Neural cell (in vitro differentiated cells): Measurements from ENCODE around the gene SNRPD2. TPM values are rescaled to one million over a fixed set of nuclear protein-coding genes. Genes with fewer than 3 reads are reported as not detected.
A peak's percentile ranks its signal among the peaks of the same experiment; 100 is the strongest.

Experiments
- H2AFZ ChIP-seq: fragments of 200-600, 300-800 bp; sonication (generic), shearing (Covaris generic); 2 replicates; pipeline ENCODE4 v1.6.0; 2014; ENCODE audit warnings: low read depth, mild to moderate bottlenecking, antibody characterized with exemption, low read length, moderate library complexity
- H3F3A ChIP-seq: fragments of 200-600 bp; shearing (Covaris generic); 2 replicates; pipeline ENCODE4 v1.6.1; 2016; ENCODE audit warnings: mild to moderate bottlenecking, moderate library complexity, mixed read lengths, antibody characterized with exemption, low read length; ENCODE audit not compliant: insufficient read depth, poor library complexity, severe bottlenecking
- H3K27ac ChIP-seq: fragments of 200-600, 300-800 bp; sonication (generic), shearing (Covaris generic); 2 replicates; pipeline ENCODE4 v1.5.1; 2014; ENCODE audit warnings: mild to moderate bottlenecking, low read length, moderate library complexity
- H3K27me3 ChIP-seq: fragments of 300-800, 200-600 bp; sonication (generic), shearing (Covaris generic); 2 replicates; pipeline ENCODE4 v1.6.0; 2014; ENCODE audit warnings: mild to moderate bottlenecking, low read depth, low read length, moderate library complexity; ENCODE audit not compliant: insufficient read depth
- H3K36me3 ChIP-seq: fragments of 300-800, 200-600 bp; sonication (generic), shearing (Covaris generic); 2 replicates; pipeline ENCODE4 v1.5.1; 2014; ENCODE audit warnings: mild to moderate bottlenecking, antibody characterized with exemption, low read length, moderate library complexity; ENCODE audit not compliant: insufficient read depth
- H3K4me2 ChIP-seq: fragments of 300-800, 200-600 bp; sonication (generic), shearing (Covaris generic); 2 replicates; pipeline ENCODE4 v1.6.0; 2014; ENCODE audit warnings: mild to moderate bottlenecking, low read length
- H3K4me3 ChIP-seq: fragments of 300-800, 200-600 bp; sonication (generic), shearing (Covaris generic); 2 replicates; pipeline ENCODE4 v1.5.1; 2014; ENCODE audit warnings: mild to moderate bottlenecking, low read length, moderate library complexity
- H3K79me2 ChIP-seq: fragments of 200-600 bp; shearing (Covaris generic); replicated peaks from 2 replicates; pipeline ENCODE4 v1.6.0; 2014; ENCODE audit warnings: mild to moderate bottlenecking, low read length, moderate library complexity; ENCODE audit not compliant: insufficient read depth
- H3K9ac ChIP-seq: fragments of 300-800, 200-600 bp; sonication (generic), shearing (Covaris generic); 2 replicates; pipeline ENCODE4 v1.6.1; 2016; ENCODE audit warnings: mild to moderate bottlenecking, low read length, mixed read lengths
- H3K9me2 ChIP-seq: fragments of 200-600 bp; shearing (Covaris generic); 2 replicates; pipeline ENCODE4 v1.6.1; 2016; ENCODE audit warnings: mild to moderate bottlenecking, low read length, mixed read lengths; ENCODE audit not compliant: insufficient read depth
- H3K9me3 ChIP-seq: fragments of 200-600, 300-800 bp; sonication (generic), shearing (Covaris generic); 2 replicates; pipeline ENCODE4 v1.6.1; 2016; ENCODE audit warnings: mild to moderate bottlenecking, mixed run types, low read length, moderate library complexity, mixed read lengths
- H4K20me1 ChIP-seq: fragments of 200-600 bp; shearing (Covaris generic); 2 replicates; pipeline ENCODE4 v1.6.1; 2016; ENCODE audit warnings: mild to moderate bottlenecking, mixed run types; ENCODE audit not compliant: insufficient read depth
- EP300 ChIP-seq: fragments of 450-650 bp; conservative IDR thresholded peaks from 2 replicates; pipeline ENCODE4 v1.6.1; 2014; ENCODE audit warnings: antibody characterized with exemption, mild to moderate bottlenecking, moderate library complexity; ENCODE audit not compliant: poor library complexity, severe bottlenecking
- EZH2 ChIP-seq: fragments of 200-600, 300-800 bp; shearing (Covaris generic), sonication (generic); IDR thresholded peaks from 2 replicates; pipeline ENCODE4 v1.6.1; 2014; ENCODE audit warnings: antibody characterized with exemption, low read length, borderline replicate concordance, mild to moderate bottlenecking; ENCODE audit not compliant: insufficient read depth, poor library complexity, severe bottlenecking
- MXI1 ChIP-seq: fragments of 450-650 bp; conservative IDR thresholded peaks from 2 replicates; pipeline ENCODE4 v1.6.1; 2014; ENCODE audit warnings: antibody characterized with exemption, mild to moderate bottlenecking; ENCODE audit not compliant: poor library complexity, severe bottlenecking
- POLR2AphosphoS5 ChIP-seq: IDR thresholded peaks from 2 replicates; pipeline ENCODE4 v1.6.1; 2012
- RAD21 ChIP-seq: fragments of 450-650 bp; conservative IDR thresholded peaks from 2 replicates; pipeline ENCODE4 v1.6.1; 2014; ENCODE audit warnings: antibody characterized with exemption, mild to moderate bottlenecking, moderate library complexity
- SMC3 ChIP-seq: fragments of 450-650 bp; conservative IDR thresholded peaks from 2 replicates; pipeline ENCODE4 v1.6.1; 2014; ENCODE audit warnings: antibody characterized with exemption, mild to moderate bottlenecking, moderate library complexity; ENCODE audit not compliant: poor library complexity
- TAF1 ChIP-seq: IDR thresholded peaks from 2 replicates; pipeline ENCODE4 v1.6.1; 2012; ENCODE audit warnings: low read depth
- polyA plus RNA-seq: library from polyadenylated mRNA; depleted of rRNA; stranded (reverse); fragments of >200 nt; gene quantifications from 2 replicates; pipeline ENCODE4 v1.2.3, GENCODE V29; 2014
- TF ChIP-seq, protein P1 (sequence below): IDR thresholded peaks from 2 replicates; pipeline ENCODE4 v1.6.1; 2012; ENCODE audit warnings: borderline replicate concordance
- TF ChIP-seq, protein P2 (sequence below): fragments of 450-650 bp; IDR thresholded peaks from 2 replicates; pipeline ENCODE4 v1.5.1; 2014; ENCODE audit warnings: antibody characterized with exemption, mild to moderate bottlenecking, moderate library complexity; ENCODE audit not compliant: poor library complexity, severe bottlenecking

The SNRPD2 gene
- polyA plus RNA-seq, 1 donor from 2014 or later = 372 TPM

DNA sequence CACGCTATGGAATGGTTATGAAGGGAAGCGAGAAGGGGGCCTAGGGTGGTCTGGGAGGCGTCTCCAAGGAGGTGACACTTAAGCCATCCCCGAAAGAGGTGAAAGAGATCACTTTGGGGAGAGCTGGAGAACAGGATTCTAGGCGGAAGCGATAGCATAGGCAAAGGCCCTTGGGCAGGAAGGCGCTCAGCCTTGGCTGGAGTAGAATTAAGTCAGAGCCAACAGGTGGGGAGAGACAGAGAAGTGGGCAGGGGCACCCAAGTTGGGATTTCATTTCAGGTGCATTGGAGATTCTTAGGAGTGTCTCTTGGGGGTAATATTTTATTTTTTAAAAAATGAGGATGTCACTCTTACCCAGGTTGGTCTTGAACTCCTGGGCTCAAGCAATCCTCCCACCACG lies 9.6 kb downstream of the SNRPD2 start:
- no peaks in the 10 kb centered on the region for H3F3A ChIP-seq
- no peaks in the 10 kb centered on the region for H3K9me3 ChIP-seq
- no peak overlapping the region for H2AFZ ChIP-seq
- H3K9me2 ChIP-seq = no peaks in the 10 kb centered on the region
- no peaks in the 10 kb centered on the region for H3K79me2 ChIP-seq
- peaks cover 19% of the 10 kb centered on the region for H3K27me3 ChIP-seq
- no peak overlapping the region for H3K4me2 ChIP-seq
- no peak overlapping the region for H3K27ac ChIP-seq
- no peaks in the 10 kb centered on the region for H4K20me1 ChIP-seq
- H3K9ac ChIP-seq = no peak overlapping the region
- no peaks in the 10 kb centered on the region for H3K36me3 ChIP-seq
- H3K4me3 ChIP-seq = no peak overlapping the region
- no peak for TF ChIP-seq POLR2AphosphoS5
- TF ChIP-seq, protein P1, sequence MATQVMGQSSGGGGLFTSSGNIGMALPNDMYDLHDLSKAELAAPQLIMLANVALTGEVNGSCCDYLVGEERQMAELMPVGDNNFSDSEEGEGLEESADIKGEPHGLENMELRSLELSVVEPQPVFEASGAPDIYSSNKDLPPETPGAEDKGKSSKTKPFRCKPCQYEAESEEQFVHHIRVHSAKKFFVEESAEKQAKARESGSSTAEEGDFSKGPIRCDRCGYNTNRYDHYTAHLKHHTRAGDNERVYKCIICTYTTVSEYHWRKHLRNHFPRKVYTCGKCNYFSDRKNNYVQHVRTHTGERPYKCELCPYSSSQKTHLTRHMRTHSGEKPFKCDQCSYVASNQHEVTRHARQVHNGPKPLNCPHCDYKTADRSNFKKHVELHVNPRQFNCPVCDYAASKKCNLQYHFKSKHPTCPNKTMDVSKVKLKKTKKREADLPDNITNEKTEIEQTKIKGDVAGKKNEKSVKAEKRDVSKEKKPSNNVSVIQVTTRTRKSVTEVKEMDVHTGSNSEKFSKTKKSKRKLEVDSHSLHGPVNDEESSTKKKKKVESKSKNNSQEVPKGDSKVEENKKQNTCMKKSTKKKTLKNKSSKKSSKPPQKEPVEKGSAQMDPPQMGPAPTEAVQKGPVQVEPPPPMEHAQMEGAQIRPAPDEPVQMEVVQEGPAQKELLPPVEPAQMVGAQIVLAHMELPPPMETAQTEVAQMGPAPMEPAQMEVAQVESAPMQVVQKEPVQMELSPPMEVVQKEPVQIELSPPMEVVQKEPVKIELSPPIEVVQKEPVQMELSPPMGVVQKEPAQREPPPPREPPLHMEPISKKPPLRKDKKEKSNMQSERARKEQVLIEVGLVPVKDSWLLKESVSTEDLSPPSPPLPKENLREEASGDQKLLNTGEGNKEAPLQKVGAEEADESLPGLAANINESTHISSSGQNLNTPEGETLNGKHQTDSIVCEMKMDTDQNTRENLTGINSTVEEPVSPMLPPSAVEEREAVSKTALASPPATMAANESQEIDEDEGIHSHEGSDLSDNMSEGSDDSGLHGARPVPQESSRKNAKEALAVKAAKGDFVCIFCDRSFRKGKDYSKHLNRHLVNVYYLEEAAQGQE = no peak
- no peak for TF ChIP-seq SMC3
- no peak for TF ChIP-seq MXI1
- no peak for TF ChIP-seq EP300
- TF ChIP-seq, protein P2, sequence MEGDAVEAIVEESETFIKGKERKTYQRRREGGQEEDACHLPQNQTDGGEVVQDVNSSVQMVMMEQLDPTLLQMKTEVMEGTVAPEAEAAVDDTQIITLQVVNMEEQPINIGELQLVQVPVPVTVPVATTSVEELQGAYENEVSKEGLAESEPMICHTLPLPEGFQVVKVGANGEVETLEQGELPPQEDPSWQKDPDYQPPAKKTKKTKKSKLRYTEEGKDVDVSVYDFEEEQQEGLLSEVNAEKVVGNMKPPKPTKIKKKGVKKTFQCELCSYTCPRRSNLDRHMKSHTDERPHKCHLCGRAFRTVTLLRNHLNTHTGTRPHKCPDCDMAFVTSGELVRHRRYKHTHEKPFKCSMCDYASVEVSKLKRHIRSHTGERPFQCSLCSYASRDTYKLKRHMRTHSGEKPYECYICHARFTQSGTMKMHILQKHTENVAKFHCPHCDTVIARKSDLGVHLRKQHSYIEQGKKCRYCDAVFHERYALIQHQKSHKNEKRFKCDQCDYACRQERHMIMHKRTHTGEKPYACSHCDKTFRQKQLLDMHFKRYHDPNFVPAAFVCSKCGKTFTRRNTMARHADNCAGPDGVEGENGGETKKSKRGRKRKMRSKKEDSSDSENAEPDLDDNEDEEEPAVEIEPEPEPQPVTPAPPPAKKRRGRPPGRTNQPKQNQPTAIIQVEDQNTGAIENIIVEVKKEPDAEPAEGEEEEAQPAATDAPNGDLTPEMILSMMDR = no peak
- no peak for TF ChIP-seq TAF1

DNA sequence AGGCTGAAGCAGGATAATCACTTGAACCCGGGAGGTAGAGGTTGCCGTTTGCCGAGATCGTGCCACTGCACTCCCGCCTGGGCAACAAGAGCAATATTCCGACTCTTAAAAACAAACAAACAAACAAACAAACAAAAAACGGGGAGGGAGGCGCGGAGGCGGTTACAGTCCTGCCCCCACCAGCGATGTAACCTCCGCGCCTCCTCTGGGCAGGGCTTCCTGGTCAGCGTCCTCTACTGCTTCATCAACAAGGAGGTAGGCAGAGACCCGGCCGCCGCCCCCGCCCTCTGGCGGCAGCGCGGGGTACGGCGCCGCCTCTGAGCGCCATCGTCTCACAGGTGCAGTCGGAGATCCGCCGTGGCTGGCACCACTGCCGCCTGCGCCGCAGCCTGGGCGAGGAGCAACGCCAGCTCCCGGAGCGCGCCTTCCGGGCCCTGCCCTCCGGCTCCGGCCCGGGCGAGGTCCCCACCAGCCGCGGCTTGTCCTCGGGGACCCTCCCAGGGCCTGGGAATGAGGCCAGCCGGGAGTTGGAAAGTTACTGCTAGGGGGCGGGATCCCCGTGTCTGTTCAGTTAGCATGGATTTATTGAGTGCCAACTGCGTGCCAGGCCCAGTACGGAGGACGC lies 10.2 kb downstream of the SNRPD2 start:
- H3K9me2 ChIP-seq = no peaks in the 10 kb centered on the region
- H3K4me2 ChIP-seq = no peak overlapping the region
- peak overlapping the region; percentile 34 for H3K4me3 ChIP-seq
- no peaks in the 10 kb centered on the region for H3K36me3 ChIP-seq
- H3K27ac ChIP-seq = no peak overlapping the region
- H3K9me3 ChIP-seq = no peaks in the 10 kb centered on the region
- no peaks in the 10 kb centered on the region for H4K20me1 ChIP-seq
- TF ChIP-seq POLR2AphosphoS5 (no peak), EZH2 (no peak), TAF1 (no peak), MXI1 (no peak), RAD21 (peak; percentile 70), SMC3 (peak; percentile 83), EP300 (no peak)
- TF ChIP-seq, protein P1 = no peak
- TF ChIP-seq, protein P2 = peak; percentile 86
- H3F3A ChIP-seq = no peaks in the 10 kb centered on the region
- H2AFZ ChIP-seq = no peak overlapping the region
- H3K27me3 ChIP-seq = peaks cover 25% of the 10 kb centered on the region
- H3K79me2 ChIP-seq = no peaks in the 10 kb centered on the region
- H3K9ac ChIP-seq = no peak overlapping the region
